Measurements from ENCODE around the gene NR0B1. TPM values are rescaled to one million over a fixed set of nuclear protein-coding genes. Genes with fewer than 3 reads are reported as not detected.

The NR0B1 gene
- total RNA-seq, 1 donor from 2014 or later, result not detected

Other genes starting within 250 kb of the NR0B1 start
- gene MAGEB2, start 93.8 kb downstream of the NR0B1 start, total RNA-seq, result not detected in 2 replicates
- gene MAGEB3, start 78.7 kb downstream of the NR0B1 start, total RNA-seq, result not detected in 2 replicates
- not detected in 2 replicates for gene MAGEB4, start 67.4 kb downstream of the NR0B1 start, total RNA-seq
- not detected in 2 replicates for gene MAGEB1, start 62.2 kb downstream of the NR0B1 start, total RNA-seq

Data from activated T-helper 1 cell treated with anti-CD3 and anti-CD28 coated beads, Interleukin-12 subunit alpha, Interleukin-12 subunit beta, Interleukin-2, Interleukin-4 antibody, amounts not matched to agents 30 ng/mL and 10 ng/mL and 1 ng/mL, durations not matched to agents 14 hours and 24 hours and 36 hours (primary cell).